PC-3 (cell line): Measurements from ENCODE around the gene DCAF8. TPM values are rescaled to one million over a fixed set of nuclear protein-coding genes. Genes with fewer than 3 reads are reported as not detected.

Experiments used
- total RNA-seq: library from RNA; depleted of rRNA; stranded (reverse); fragments of >200 nt; gene quantifications from 2 replicates; pipeline ENCODE4 v1.2.3, GENCODE V29; 2014; rRNA removed

The DCAF8 gene
- total RNA-seq, 1 experiment from 2014 or later: 122 TPM

Other genes with a start within 250 kb of the DCAF8 start
- 6.7 and 6.9 TPM in 2 replicates for gene PIGM, start 230.6 kb downstream of the DCAF8 start, total RNA-seq
- gene KCNJ10, start 192.4 kb downstream of the DCAF8 start, total RNA-seq: 0.15 TPM in 1 of 2 replicates, not detected in the other
- not detected in 2 replicates for gene KCNJ9, start 181.0 kb downstream of the DCAF8 start, total RNA-seq
- 37.1 and 49.1 TPM in 2 replicates for gene IGSF8, start 163.9 kb downstream of the DCAF8 start, total RNA-seq
- gene ATP1A2, start 146.8 kb downstream of the DCAF8 start, total RNA-seq: not detected in 2 replicates
- gene ATP1A4, start 110.9 kb downstream of the DCAF8 start, total RNA-seq: 0.04 TPM in 1 of 2 replicates, not detected in the other
- 0.12 TPM in 1 of 2 replicates, not detected in the other for gene CASQ1, start 72.0 kb downstream of the DCAF8 start, total RNA-seq
- 90.3 and 128 TPM in 2 replicates for gene PEA15, start 57.2 kb downstream of the DCAF8 start, total RNA-seq
- 63.2 and 65.4 TPM in 2 replicates for gene PEX19, start 22.6 kb upstream of the DCAF8 start, total RNA-seq
- 141 and 142 TPM in 2 replicates for gene COPA, start 80.7 kb upstream of the DCAF8 start, total RNA-seq
- 48.2 and 49.6 TPM in 2 replicates for gene NCSTN, start 80.8 kb upstream of the DCAF8 start, total RNA-seq
- gene NHLH1, start 104.5 kb upstream of the DCAF8 start, total RNA-seq: not detected in 2 replicates
- gene VANGL2, start 138.0 kb upstream of the DCAF8 start, total RNA-seq: 0.06 and 0.44 TPM in 2 replicates